GM12878 (cell line): ENCODE data around the gene DSG4.

Experiments used
- ATF7 ChIP-seq: fragments of 450-650 bp; IDR thresholded peaks from 2 replicates; pipeline ENCODE4 v1.6.1; 2016; ENCODE audit warnings: low read depth, mild to moderate bottlenecking
- BHLHE40 ChIP-seq, 2 experiments: fragments of 450-650 bp in 1 of 2; IDR thresholded peaks; 2 replicates each; pipeline ENCODE4 v1.6.1; 2011 to 2017; ENCODE audit warnings: low read depth in 2 of 2, borderline replicate concordance in 1 of 2, improper control_type of control experiment in 1 of 2, low read length in 1 of 2, mild to moderate bottlenecking in 1 of 2
- EZH2 ChIP-seq: IDR thresholded peaks from 2 replicates; pipeline ENCODE4 v1.6.1; 2012; ENCODE audit warnings: low read depth, mild to moderate bottlenecking, control low read depth, inconsistent platforms, low read length, borderline replicate concordance; ENCODE audit not compliant: control insufficient read depth
- KDM1A ChIP-seq: fragments of 200-600 bp; sonication (generic); IDR thresholded peaks from 2 replicates; pipeline ENCODE4 v1.6.1; 2016; ENCODE audit warnings: borderline replicate concordance
- NR2C2 ChIP-seq: IDR thresholded peaks from 2 replicates; pipeline ENCODE4 v1.6.1; 2011; ENCODE audit warnings: borderline replicate concordance, low read depth; ENCODE audit not compliant: control insufficient read depth, insufficient read length
- POLR2AphosphoS5 ChIP-seq: IDR thresholded peaks from 2 replicates; pipeline ENCODE4 v1.6.1; 2011; ENCODE audit warnings: mild to moderate bottlenecking, low read length, inconsistent platforms
- REST ChIP-seq: IDR thresholded peaks from 2 replicates; pipeline ENCODE4 v1.6.1; 2012; ENCODE audit warnings: mild to moderate bottlenecking, low read depth, low read length
- SREBF1 ChIP-seq: IDR thresholded peaks from 2 replicates; pipeline ENCODE4 v1.6.1; 2012; ENCODE audit warnings: mild to moderate bottlenecking, low read length
- SUZ12 ChIP-seq: fragments of 200-600 bp; sonication (generic); IDR thresholded peaks from one replicate; pipeline ENCODE4 v1.6.1; 2018; ENCODE audit warnings: antibody characterized with exemption, mild to moderate bottlenecking; ENCODE audit not compliant: unreplicated experiment
- USF1 ChIP-seq: IDR thresholded peaks from 2 replicates; pipeline ENCODE4 v1.6.1; 2011; ENCODE audit warnings: borderline replicate concordance, low read depth, mild to moderate bottlenecking, moderate library complexity, mixed read lengths, low read length; ENCODE audit not compliant: insufficient read depth; ENCODE audit errors: extremely low read length
- YY1 ChIP-seq: IDR thresholded peaks from 2 replicates; pipeline ENCODE4 v1.6.1; 2011; ENCODE audit warnings: low read depth, mild to moderate bottlenecking, low read length
- ZNF207 ChIP-seq: fragments of 450-650 bp; IDR thresholded peaks from 2 replicates; pipeline ENCODE4 v1.6.1; 2014; ENCODE audit warnings: antibody characterized with exemption, mild to moderate bottlenecking, borderline replicate concordance
- ZNF24 ChIP-seq: fragments of 450-650 bp; IDR thresholded peaks from 2 replicates; pipeline ENCODE4 v1.6.1; 2017; ENCODE audit warnings: antibody characterized with exemption, mild to moderate bottlenecking
- TF ChIP-seq, protein P1 (sequence below), 3 experiments: IDR thresholded peaks in 2 of 3; conservative IDR thresholded peaks in 1 of 3; 2 replicates each; pipeline ENCODE4 v1.5.1; 2011; ENCODE audit warnings: low read depth in 3 of 3, low read length in 3 of 3, mild to moderate bottlenecking in 3 of 3, control low read depth in 2 of 3, moderate library complexity in 2 of 3, inconsistent platforms in 1 of 3, mixed read lengths in 1 of 3; ENCODE audit not compliant: control insufficient read depth in 2 of 3, insufficient read depth in 1 of 3; ENCODE audit errors: extremely low read depth in 1 of 3

DNA sequence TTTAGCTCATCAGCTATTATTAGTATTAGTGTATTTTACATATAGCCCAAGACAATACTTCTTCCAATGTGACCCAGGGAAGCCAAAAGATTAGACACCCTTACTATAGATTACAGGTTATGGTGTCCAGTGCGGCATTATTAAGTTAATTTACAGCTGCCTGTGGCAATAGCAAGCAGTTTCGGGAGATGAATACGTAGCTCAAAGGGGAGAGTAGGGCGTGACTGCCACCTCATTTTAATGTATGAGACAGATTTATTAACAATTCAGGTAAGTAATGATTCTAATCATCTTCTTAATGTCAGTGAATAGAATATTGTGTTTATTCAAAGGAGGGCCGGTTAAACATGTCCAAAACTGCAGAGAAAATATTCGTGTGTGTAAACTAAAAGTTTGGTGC, 64.2 kb downstream of the DSG4 start:
- TF ChIP-seq, protein P1, sequence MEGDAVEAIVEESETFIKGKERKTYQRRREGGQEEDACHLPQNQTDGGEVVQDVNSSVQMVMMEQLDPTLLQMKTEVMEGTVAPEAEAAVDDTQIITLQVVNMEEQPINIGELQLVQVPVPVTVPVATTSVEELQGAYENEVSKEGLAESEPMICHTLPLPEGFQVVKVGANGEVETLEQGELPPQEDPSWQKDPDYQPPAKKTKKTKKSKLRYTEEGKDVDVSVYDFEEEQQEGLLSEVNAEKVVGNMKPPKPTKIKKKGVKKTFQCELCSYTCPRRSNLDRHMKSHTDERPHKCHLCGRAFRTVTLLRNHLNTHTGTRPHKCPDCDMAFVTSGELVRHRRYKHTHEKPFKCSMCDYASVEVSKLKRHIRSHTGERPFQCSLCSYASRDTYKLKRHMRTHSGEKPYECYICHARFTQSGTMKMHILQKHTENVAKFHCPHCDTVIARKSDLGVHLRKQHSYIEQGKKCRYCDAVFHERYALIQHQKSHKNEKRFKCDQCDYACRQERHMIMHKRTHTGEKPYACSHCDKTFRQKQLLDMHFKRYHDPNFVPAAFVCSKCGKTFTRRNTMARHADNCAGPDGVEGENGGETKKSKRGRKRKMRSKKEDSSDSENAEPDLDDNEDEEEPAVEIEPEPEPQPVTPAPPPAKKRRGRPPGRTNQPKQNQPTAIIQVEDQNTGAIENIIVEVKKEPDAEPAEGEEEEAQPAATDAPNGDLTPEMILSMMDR (IDR thresholded peaks at IDR 0.05 in 2 of 3, conservative IDR thresholded peaks at IDR 0.05 in 1 of 3; ENCODE audit: control insufficient read depth in 2 of 3, extremely low read depth in 1 of 3, insufficient read depth in 1 of 3, low read depth in 3 of 3, low read length in 3 of 3): no peak
- TF ChIP-seq KDM1A (no peak), ATF7 (no peak), REST (no peak), BHLHE40 (IDR thresholded peaks at IDR 0.05; ENCODE audit: borderline replicate concordance in 1 of 2, low read depth in 2 of 2, low read length in 1 of 2) (no peak), EZH2 (no peak), USF1 (no peak), SREBF1 (no peak), ZNF24 (no peak), ZNF207 (no peak), NR2C2 (no peak), YY1 (no peak), SUZ12 (no peak), POLR2AphosphoS5 (no peak)
